KOPT-K1 (cell line): Measurements from ENCODE around the gene ANKS1A.

ENCODE experiments used
- H3K27ac ChIP-seq: fragments of 200-600 bp; sonication (generic); 2 replicates; pipeline ENCODE4 v1.5.1; 2016; ENCODE audit warnings: antibody characterized with exemption, mild to moderate bottlenecking, low read depth, low read length; ENCODE audit not compliant: poor library complexity, severe bottlenecking
- H3K36me3 ChIP-seq: fragments of 200-600 bp; sonication (generic); 2 replicates; pipeline ENCODE4 v1.5.1; 2017; ENCODE audit warnings: antibody characterized with exemption, mild to moderate bottlenecking, low read length, moderate library complexity; ENCODE audit not compliant: insufficient read depth
- H3K9me3 ChIP-seq: fragments of 200-600 bp; sonication (generic); 2 replicates; pipeline ENCODE4 v1.5.1; 2017; ENCODE audit warnings: antibody characterized with exemption, low read length, mild to moderate bottlenecking; ENCODE audit not compliant: insufficient read depth, poor library complexity, severe bottlenecking

ANKS1A gene

GRCh38 chr6:35078896-35079295, 189.8 kb downstream of the ANKS1A start:
- Histone ChIP-seq H3K27ac (no peak overlapping the region), H3K36me3 (no peaks in the 10 kb centered on the region; the same call in 1 of the 2 replicates)

GRCh38 chr6:35079311-35080000, 190.4 kb downstream of the ANKS1A start:
- H3K36me3 ChIP-seq: no peaks in the 10 kb centered on the region; the same call in 1 of the 2 replicates
- H3K9me3 ChIP-seq: no peaks in the 10 kb centered on the region
- H3K27ac ChIP-seq: no peak overlapping the region

More at GRCh38 chr6:35078896-35079295, 189.8 kb downstream of the ANKS1A start:
- no peaks in the 10 kb centered on the region for H3K9me3 ChIP-seq

- no peak overlapping the region for H3K27ac ChIP-seq
- no peaks in the 10 kb centered on the region for H3K9me3 ChIP-seq
- H3K36me3 ChIP-seq: no peaks in the 10 kb centered on the region; the same call in 1 of the 2 replicates
Observed at GRCh38 chr6:35080016-35080680, 191.1 kb downstream of the ANKS1A start.

GRCh38 chr6:35080821-35081425, 191.9 kb downstream of the ANKS1A start:
- Histone ChIP-seq H3K36me3 (no peaks in the 10 kb centered on the region; the same call in 1 of the 2 replicates), H3K9me3 (no peaks in the 10 kb centered on the region), H3K27ac (no peak overlapping the region)

GRCh38 chr6:35081426-35081851, 192.4 kb downstream of the ANKS1A start:
- Histone ChIP-seq H3K9me3 (no peaks in the 10 kb centered on the region), H3K27ac (no peak overlapping the region), H3K36me3 (no peaks in the 10 kb centered on the region; the same call in 1 of the 2 replicates)

- no peaks in the 10 kb centered on the region for H3K9me3 ChIP-seq
- no peaks in the 10 kb centered on the region; the same call in 1 of the 2 replicates for H3K36me3 ChIP-seq
- H3K27ac ChIP-seq: no peak overlapping the region
Observed at GRCh38 chr6:35082046-35082732, 193.1 kb downstream of the ANKS1A start.

GRCh38 chr6:35082733-35083403, 193.8 kb downstream of the ANKS1A start:
- no peaks in the 10 kb centered on the region for H3K9me3 ChIP-seq
- H3K36me3 ChIP-seq: peaks cover 4% of the 10 kb centered on the region; the same call in 1 of the 2 replicates
- H3K27ac ChIP-seq: no peak overlapping the region

GRCh38 chr6:35083507-35083906, 194.5 kb downstream of the ANKS1A start:
- no peaks in the 10 kb centered on the region for H3K9me3 ChIP-seq
- peaks cover 6% of the 10 kb centered on the region; the same call in 1 of the 2 replicates for H3K36me3 ChIP-seq
- no peak overlapping the region for H3K27ac ChIP-seq

GRCh38 chr6:35084041-35084491, 195.0 kb downstream of the ANKS1A start:
- H3K9me3 ChIP-seq: no peaks in the 10 kb centered on the region
- H3K27ac ChIP-seq: no peak overlapping the region
- peaks cover 6% of the 10 kb centered on the region; the same call in 1 of the 2 replicates for H3K36me3 ChIP-seq

GRCh38 chr6:35084511-35085203, 195.6 kb downstream of the ANKS1A start:
- H3K36me3 ChIP-seq: peaks cover 6% of the 10 kb centered on the region; the same call in 1 of the 2 replicates
- H3K27ac ChIP-seq: no peak overlapping the region
- H3K9me3 ChIP-seq: no peaks in the 10 kb centered on the region

GRCh38 chr6:35085359-35086281, 196.6 kb downstream of the ANKS1A start:
- Histone ChIP-seq H3K27ac (no peak overlapping the region), H3K36me3 (peaks cover 6% of the 10 kb centered on the region; the same call in 1 of the 2 replicates), H3K9me3 (no peaks in the 10 kb centered on the region)

GRCh38 chr6:35086282-35086632, 197.2 kb downstream of the ANKS1A start:
- Histone ChIP-seq H3K36me3 (peaks cover 6% of the 10 kb centered on the region; the same call in 1 of the 2 replicates), H3K9me3 (no peaks in the 10 kb centered on the region)

More at GRCh38 chr6:35086282-35086632, 197.2 kb downstream of the ANKS1A start:
- no peak overlapping the region for H3K27ac ChIP-seq
